ENCODE results near the gene MXD3. TPM values are rescaled to one million over a fixed set of nuclear protein-coding genes. Genes with fewer than 3 reads are reported as not detected.
"Not testable (repeated sequence)": the region's sequence is repeated elsewhere in the genome, so short reads cannot be mapped to it uniquely, and the experiment has no call there.

The MXD3 gene
- total RNA-seq: 2.0 TPM
- long read RNA-seq: 0 reads

- DNase-seq (ENCODE audit: missing footprints) (peak; percentile 98), ATAC-seq (peak; percentile 92)
- intact Hi-C loops (cut with DNase I): no loop called here
Observed at GRCh38 chr5:177311723-177312648, at the start of gene MXD3. MXD3 (minus strand) TSS chr5:177311898; CDS start chr5:177311830, 68 bp downstream.

GRCh38 chr5:177360740-177361139 lies 49.0 kb upstream of the MXD3 start:
- ATAC-seq; DNase-seq (ENCODE audit: missing footprints); intact Hi-C loops (cut with DNase I): not testable (repeated sequence)

- DNase-seq (ENCODE audit: missing footprints) (no peak), ATAC-seq (no peak)
- intact Hi-C loops (cut with DNase I): no loop called here
Observed at GRCh38 chr5:177359860-177360259, 48.2 kb upstream of the MXD3 start.

- ATAC-seq (no peak), DNase-seq (ENCODE audit: missing footprints) (no peak)
- intact Hi-C loops (cut with DNase I): no loop called here
Observed at GRCh38 chr5:177359451-177359851, 47.8 kb upstream of the MXD3 start.

- ATAC-seq: peak; percentile 30
- intact Hi-C loops (cut with DNase I): no loop called here
- peak; percentile 60 for DNase-seq (ENCODE audit: missing footprints)
Observed at GRCh38 chr5:177358370-177358819, 46.7 kb upstream of the MXD3 start.

- intact Hi-C loops (cut with DNase I): no loop called here
- DNase-seq (ENCODE audit: missing footprints): peak; percentile 81
Observed at GRCh38 chr5:177357459-177358351, 46.0 kb upstream of the MXD3 start, which contains the start of gene RGS14. RGS14 (plus strand) TSS chr5:177357924; CDS start chr5:177358025, 101 bp downstream.

GRCh38 chr5:177357146-177357458 lies 45.4 kb upstream of the MXD3 start:
- DNase-seq (ENCODE audit: missing footprints) (no peak), ATAC-seq (no peak)

More at GRCh38 chr5:177357459-177358351, 46.0 kb upstream of the MXD3 start, which contains the start of gene RGS14:
- peak; percentile 62 for ATAC-seq

GRCh38 chr5:177356746-177357145 lies 45.0 kb upstream of the MXD3 start:
- no peak for ATAC-seq
- DNase-seq (ENCODE audit: missing footprints): no peak
- intact Hi-C loops (cut with DNase I): no loop called here

More at GRCh38 chr5:177357146-177357458, 45.4 kb upstream of the MXD3 start:
- intact Hi-C loops (cut with DNase I): no loop called here

- DNase-seq (ENCODE audit: missing footprints) (no peak), ATAC-seq (no peak)
- intact Hi-C loops (cut with DNase I): no loop called here
Observed at GRCh38 chr5:177355868-177356168, 44.1 kb upstream of the MXD3 start.

GRCh38 chr5:177355162-177355867 lies 43.6 kb upstream of the MXD3 start:
- intact Hi-C loops (cut with DNase I): no loop called here

GRCh38 chr5:177354711-177355110 lies 43.0 kb upstream of the MXD3 start:
- DNase-seq (ENCODE audit: missing footprints) (no peak), ATAC-seq (no peak)
- intact Hi-C loops (cut with DNase I): no loop called here

More at GRCh38 chr5:177355162-177355867, 43.6 kb upstream of the MXD3 start:
- ATAC-seq (no peak), DNase-seq (ENCODE audit: missing footprints) (no peak)

- ATAC-seq: no peak
- intact Hi-C loops (cut with DNase I): no loop called here
- DNase-seq (ENCODE audit: missing footprints): no peak
Observed at GRCh38 chr5:177354256-177354655, 42.6 kb upstream of the MXD3 start.

- no peak for DNase-seq (ENCODE audit: missing footprints)
- ATAC-seq: no peak
- intact Hi-C loops (cut with DNase I): no loop called here
Observed at GRCh38 chr5:177353093-177353492, 41.4 kb upstream of the MXD3 start.

GRCh38 chr5:177351392-177352329 lies 40.0 kb upstream of the MXD3 start, which contains the start of gene LMAN2:
LMAN2 (minus strand) TSS chr5:177351668; CDS start chr5:177351647, 21 bp downstream.
- DNase-seq (ENCODE audit: missing footprints) (peak; percentile 95), ATAC-seq (peak; percentile 98)
- intact Hi-C loops (cut with DNase I): no loop called here

- ATAC-seq (no peak), DNase-seq (ENCODE audit: missing footprints) (no peak)
- intact Hi-C loops (cut with DNase I): no loop called here
Observed at GRCh38 chr5:177350776-177351391, 39.2 kb upstream of the MXD3 start.

GRCh38 chr5:177349762-177350161 lies 38.1 kb upstream of the MXD3 start:
- ATAC-seq (no peak), DNase-seq (ENCODE audit: missing footprints) (no peak)
- intact Hi-C loops (cut with DNase I): no loop called here

GRCh38 chr5:177349362-177349647 lies 37.6 kb upstream of the MXD3 start:
- ATAC-seq (no peak), DNase-seq (ENCODE audit: missing footprints) (no peak)
- intact Hi-C loops (cut with DNase I): no loop called here

GRCh38 chr5:177347699-177348098 lies 36.0 kb upstream of the MXD3 start:
- DNase-seq (ENCODE audit: missing footprints) (no peak), ATAC-seq (no peak)
- intact Hi-C loops (cut with DNase I): no loop called here

Measured in Right ventricle myocardium inferior (tissue), 1 donor.